A549 treated with Mapracorat at 1 μM for 4 hours (cell line): ENCODE data around the gene SLC50A1. TPM values are rescaled to one million over a fixed set of nuclear protein-coding genes. Genes with fewer than 3 reads are reported as not detected.

Source experiments
- total RNA-seq: library from RNA; stranded (reverse); fragments of 200-300 nt; extraction: Qiagen RNA extraction; gene quantifications from 5 replicates; pipeline ENCODE4 v1.2.3, GENCODE V29; 2022

Gene SLC50A1, protein sequence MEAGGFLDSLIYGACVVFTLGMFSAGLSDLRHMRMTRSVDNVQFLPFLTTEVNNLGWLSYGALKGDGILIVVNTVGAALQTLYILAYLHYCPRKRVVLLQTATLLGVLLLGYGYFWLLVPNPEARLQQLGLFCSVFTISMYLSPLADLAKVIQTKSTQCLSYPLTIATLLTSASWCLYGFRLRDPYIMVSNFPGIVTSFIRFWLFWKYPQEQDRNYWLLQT
- total RNA-seq: 31.2 to 37.9 TPM (median 34.9 TPM) in 5 replicates

DNA sequence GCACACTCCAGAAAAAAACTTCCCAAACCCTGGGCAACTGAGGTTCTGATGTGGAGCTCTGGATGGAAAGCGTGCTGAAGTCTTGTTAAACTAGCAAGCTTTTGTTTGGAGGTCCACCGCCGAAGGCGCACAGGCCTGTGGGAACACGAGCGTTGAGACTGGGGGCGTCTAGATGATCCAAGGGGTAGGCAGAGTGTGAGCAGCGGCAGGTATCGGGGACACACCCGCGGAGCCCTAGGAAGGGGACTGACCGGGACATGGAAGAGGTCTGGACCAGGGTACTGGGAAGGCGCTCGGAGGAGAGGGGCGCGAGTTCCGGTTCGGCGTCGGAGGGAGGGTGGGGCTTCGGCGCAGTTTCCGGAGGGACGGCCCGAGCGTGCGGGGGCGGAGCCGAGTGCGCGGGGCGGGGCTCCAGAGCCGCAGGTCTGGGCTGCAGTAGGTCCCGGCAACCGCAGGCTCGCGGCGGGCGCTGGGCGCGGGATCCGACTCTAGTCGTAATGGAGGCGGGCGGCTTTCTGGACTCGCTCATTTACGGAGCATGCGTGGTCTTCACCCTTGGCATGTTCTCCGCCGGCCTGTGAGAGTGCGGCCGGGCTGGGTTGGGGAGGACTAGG lies at the start of gene SLC50A1:
SLC50A1 (plus strand) TSS at position 438 of the 614 bp plus-strand sequence; CDS start at position 498, 60 bp downstream.

DNA sequence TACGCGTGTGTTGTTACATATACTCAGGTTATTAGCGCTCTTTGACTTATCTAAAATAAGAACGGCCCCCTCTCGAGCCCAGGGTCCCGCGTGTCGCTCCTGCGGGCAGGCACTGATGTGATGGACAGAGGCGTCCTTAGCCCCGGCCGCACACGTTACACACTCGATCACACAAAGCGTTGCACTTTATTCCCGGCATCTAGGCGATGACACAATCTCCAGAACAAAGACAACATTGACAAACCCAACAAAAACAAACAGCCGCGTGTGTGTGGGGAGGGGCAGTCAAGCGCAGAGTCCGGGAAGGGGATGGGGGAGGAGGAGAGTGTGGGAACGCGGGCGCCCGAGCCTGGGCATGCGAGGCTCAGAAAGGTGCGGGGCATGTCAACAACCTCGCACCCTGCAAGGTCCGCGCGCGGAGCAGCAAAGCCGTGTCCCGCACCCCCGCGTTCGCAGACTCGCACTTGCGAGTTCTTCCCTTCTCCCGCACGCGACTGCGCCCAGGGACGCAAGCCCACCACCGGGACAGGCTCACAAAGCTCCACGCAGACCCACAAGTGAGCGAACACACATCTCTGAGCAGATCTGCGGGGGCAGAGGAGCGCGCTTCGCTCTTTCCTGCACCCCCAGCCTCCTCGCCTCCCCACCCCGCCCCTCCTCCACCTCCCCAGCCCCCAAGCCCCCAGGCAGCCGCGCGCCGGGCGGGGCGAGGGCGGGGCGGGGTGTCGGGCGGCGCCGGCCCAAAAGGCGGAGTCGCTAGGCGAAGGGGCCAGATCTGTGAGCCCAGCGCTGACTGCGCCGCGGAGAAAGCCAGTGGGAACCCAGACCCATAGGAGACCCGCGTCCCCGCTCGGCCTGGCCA lies 8.3 kb upstream of the SLC50A1 start, which contains the start of gene EFNA1:
EFNA1 (plus strand) TSS at position 772 of the 862 bp plus-strand sequence. CDS start 102 bp downstream, outside the sequence.

DNA sequence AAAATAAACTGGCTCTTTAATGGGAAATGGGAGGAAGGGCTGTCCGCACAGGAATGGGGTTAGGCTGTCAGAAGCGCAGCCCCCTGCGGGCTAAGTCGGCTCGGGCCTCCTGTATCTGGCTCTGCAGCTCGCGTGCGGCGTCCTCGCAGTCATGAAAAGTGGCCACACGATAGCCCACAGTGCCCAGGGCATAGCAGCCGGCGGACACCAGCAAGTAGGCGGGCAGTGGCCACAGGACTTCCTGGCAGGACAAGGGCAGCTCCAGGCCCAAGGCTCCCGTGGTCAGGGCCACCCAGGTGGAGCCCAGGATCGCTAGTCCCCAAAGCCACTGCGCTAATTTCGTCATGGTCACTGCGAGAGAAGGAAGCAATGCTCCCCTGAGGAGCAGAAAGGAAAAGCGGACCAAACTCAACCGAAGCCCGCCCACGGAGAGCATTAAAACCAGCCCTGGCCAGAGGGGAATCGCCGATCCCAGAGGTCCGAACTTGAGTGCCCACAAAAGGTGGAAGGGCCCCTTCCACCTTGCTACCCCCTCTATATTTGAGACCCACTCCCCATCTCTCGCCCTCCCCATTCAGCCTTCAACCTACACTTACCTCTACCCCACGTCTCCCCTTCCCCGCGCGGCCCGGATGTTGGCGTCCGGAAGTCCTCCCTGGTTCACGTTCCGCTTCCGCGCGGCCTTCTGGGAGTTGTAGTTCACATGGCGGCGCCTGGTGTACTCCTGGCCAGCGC lies 4.4 kb downstream of the SLC50A1 start, which contains the start of gene DPM3:
DPM3 (minus strand) TSS at position 637 of the 735 bp plus-strand sequence; CDS start at position 346, 291 bp downstream.

DNA sequence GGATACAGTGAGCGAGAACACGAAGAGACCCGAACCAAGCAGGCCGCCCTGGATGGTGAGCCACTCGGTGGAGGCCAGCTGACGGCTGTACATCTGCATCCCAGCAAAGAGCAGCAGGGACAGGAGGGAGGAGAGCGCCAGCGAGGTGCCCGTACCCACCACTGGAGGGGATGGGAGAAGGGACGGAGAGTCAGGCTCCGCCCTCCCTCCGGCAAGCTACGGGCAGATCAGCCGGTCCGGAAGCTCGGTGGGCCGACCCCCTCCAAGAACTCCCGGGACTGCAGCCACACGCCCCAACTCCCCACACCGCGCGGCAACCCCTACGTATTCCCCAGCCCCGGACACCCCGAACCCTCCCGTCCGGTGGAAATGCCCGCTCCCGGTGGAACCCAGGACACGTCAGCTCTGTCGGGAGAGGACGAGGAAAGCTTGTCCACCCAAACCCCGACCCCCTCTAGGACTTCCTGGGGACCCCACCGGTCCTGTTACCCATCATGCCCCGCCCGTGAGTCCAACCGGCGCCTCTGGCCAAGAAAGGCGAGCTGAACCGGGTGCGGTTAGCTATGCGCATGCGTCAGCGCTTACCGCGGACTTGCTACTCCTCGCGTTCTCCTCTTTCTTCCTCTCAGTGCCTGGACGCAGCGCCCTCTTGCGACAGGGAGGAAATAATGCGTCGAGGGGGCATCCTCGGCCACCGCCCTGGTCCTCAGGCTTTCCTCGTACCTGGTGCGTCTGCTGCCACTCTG lies 37.3 kb downstream of the SLC50A1 start, which contains the start of gene KRTCAP2:
KRTCAP2 (minus strand) TSS at position 573 of the 746 bp plus-strand sequence; CDS start at position 493, 80 bp downstream.

DNA sequence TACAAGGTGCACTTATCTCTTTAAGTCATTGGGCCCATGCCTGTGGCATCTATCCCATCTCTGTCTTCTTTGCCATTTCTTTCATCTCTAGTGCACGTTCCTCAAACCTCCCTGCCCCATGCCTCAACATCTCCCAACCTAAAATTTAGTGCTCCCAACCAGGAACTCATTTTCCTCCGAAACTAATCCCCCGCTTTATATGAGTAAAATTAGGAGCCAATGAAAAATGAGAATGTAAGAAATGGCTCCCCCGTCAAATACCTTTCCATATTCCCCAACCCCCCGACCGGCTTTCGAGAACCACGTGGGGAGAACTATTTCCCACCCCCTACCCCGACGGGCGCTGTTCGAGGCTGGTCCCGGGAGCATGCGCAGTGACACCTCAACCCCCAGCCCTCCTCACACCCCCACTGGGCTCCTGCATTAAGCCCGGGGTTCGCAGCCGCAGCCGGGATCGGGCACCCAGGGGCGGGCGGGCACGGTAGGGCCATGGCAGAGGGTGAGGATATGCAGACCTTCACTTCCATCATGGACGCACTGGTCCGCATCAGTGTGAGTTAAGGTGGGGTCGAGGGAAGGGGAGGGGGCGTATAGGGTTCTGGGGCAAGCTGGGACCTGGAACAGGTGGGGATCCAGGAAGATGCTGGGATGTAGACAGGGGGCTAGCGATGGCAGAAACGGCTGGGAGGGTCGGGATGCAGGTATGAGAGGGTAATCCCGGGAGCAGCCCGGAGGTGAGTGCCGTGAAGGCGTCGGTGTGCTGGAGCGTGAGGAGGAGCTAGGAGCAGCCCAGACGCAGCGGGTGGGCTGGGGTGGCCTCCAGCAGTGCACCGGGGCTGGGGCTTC lies 38.0 kb downstream of the SLC50A1 start, which contains the start of gene TRIM46:
TRIM46 (plus strand) TSS at position 372 of the 846 bp plus-strand sequence; CDS start at position 490, 118 bp downstream.

Other genes starting within 250 kb of the SLC50A1 start
- 35.9 to 46.1 TPM (median 40.9 TPM) in 5 replicates for gene PMVK, start 199.1 kb upstream of the SLC50A1 start, total RNA-seq
- gene PBXIP1, start 179.8 kb upstream of the SLC50A1 start, total RNA-seq: 12.1 to 15.9 TPM (median 14.0 TPM) in 5 replicates
- gene PYGO2, start 174.1 kb upstream of the SLC50A1 start, total RNA-seq: 20.6 to 22.2 TPM (median 21.7 TPM) in 5 replicates
- gene SHC1, start 165.1 kb upstream of the SLC50A1 start, total RNA-seq: 184 to 234 TPM (median 215 TPM) in 5 replicates
- gene CKS1B, start 161.2 kb upstream of the SLC50A1 start, total RNA-seq: 332 to 365 TPM (median 355 TPM) in 5 replicates
- 38.5 to 48.1 TPM (median 42.6 TPM) in 5 replicates for gene FLAD1, start 152.5 kb upstream of the SLC50A1 start, total RNA-seq
- 0.34 TPM in 1 of 5 replicates, not detected in the others for gene LENEP, start 142.3 kb upstream of the SLC50A1 start, total RNA-seq
- gene ZBTB7B, start 133.1 kb upstream of the SLC50A1 start, total RNA-seq: 35.3 to 53.7 TPM (median 47.9 TPM) in 5 replicates
- gene DCST2, start 102.1 kb upstream of the SLC50A1 start, total RNA-seq: 0.35 to 0.69 TPM (median 0.52 TPM) in 5 replicates
- gene DCST1, start 102.0 kb upstream of the SLC50A1 start, total RNA-seq: not detected in 5 replicates
- gene ADAM15, start 84.5 kb upstream of the SLC50A1 start, total RNA-seq: 70.7 to 109 TPM (median 98.7 TPM) in 5 replicates
- 10.5 to 14.3 TPM (median 12.2 TPM) in 5 replicates for gene EFNA4, start 72.1 kb upstream of the SLC50A1 start, total RNA-seq
- 7.8 to 10.8 TPM (median 10.0 TPM) in 5 replicates for gene EFNA3, start 57.0 kb upstream of the SLC50A1 start, total RNA-seq
- 27.7 to 35.5 TPM (median 29.2 TPM) in 5 replicates for gene EFNA1, start 8.0 kb upstream of the SLC50A1 start, total RNA-seq
- 67.0 to 104 TPM (median 99.3 TPM) in 5 replicates for gene DPM3, start 4.7 kb downstream of the SLC50A1 start, total RNA-seq
- 225 to 271 TPM (median 238 TPM) in 5 replicates for gene KRTCAP2, start 37.5 kb downstream of the SLC50A1 start, total RNA-seq
- 1.8 to 3.3 TPM (median 2.4 TPM) in 5 replicates for gene TRIM46, start 38.0 kb downstream of the SLC50A1 start, total RNA-seq
- 6.9 to 10.1 TPM (median 8.9 TPM) in 5 replicates for gene THBS3, start 72.0 kb downstream of the SLC50A1 start, total RNA-seq
- gene MTX1, start 72.8 kb downstream of the SLC50A1 start, total RNA-seq: 67.9 to 77.0 TPM (median 73.4 TPM) in 5 replicates
- gene ENTREP3, start 119.6 kb downstream of the SLC50A1 start, total RNA-seq: 27.1 to 36.5 TPM (median 33.7 TPM) in 5 replicates
- 105 to 138 TPM (median 121 TPM) in 5 replicates for gene SCAMP3, start 126.5 kb downstream of the SLC50A1 start, total RNA-seq
- gene CLK2, start 137.7 kb downstream of the SLC50A1 start, total RNA-seq: 20.9 to 32.8 TPM (median 24.4 TPM) in 5 replicates
- gene HCN3, start 141.6 kb downstream of the SLC50A1 start, total RNA-seq: 4.0 to 6.8 TPM (median 4.6 TPM) in 5 replicates
- 0.04 to 0.10 TPM (median 0.04 TPM) in 3 of 5 replicates, not detected in the others for gene PKLR, start 165.6 kb downstream of the SLC50A1 start, total RNA-seq
- gene FDPS, start 173.0 kb downstream of the SLC50A1 start, total RNA-seq: 162 to 194 TPM (median 163 TPM) in 5 replicates
- gene RUSC1, start 185.0 kb downstream of the SLC50A1 start, total RNA-seq: 39.0 to 57.4 TPM (median 54.8 TPM) in 5 replicates